Mucosa of stomach (tissue), 1 donor: ENCODE data around the gene KIAA1671.

Experiments used
- H3K27me3 ChIP-seq: one replicate; pipeline ENCODE4 v1.7.0; 2013; ENCODE audit warnings: mild to moderate bottlenecking, low read length; ENCODE audit not compliant: control insufficient read depth, insufficient read depth
- H3K36me3 ChIP-seq: one replicate; pipeline ENCODE4 v1.7.0; 2013; ENCODE audit warnings: low read length; ENCODE audit not compliant: control insufficient read depth, insufficient read depth
- H3K4me1 ChIP-seq: one replicate; pipeline ENCODE4 v1.7.0; 2013; ENCODE audit warnings: mild to moderate bottlenecking, low read length; ENCODE audit not compliant: control insufficient read depth, insufficient read depth
- H3K4me3 ChIP-seq: one replicate; pipeline ENCODE4 v1.7.0; 2013; ENCODE audit warnings: low read length
- H3K9ac ChIP-seq: one replicate; pipeline ENCODE4 v1.7.0; 2013; ENCODE audit warnings: mild to moderate bottlenecking, low read length, moderate library complexity
- H3K9me3 ChIP-seq: one replicate; pipeline ENCODE4 v1.7.0; 2013; ENCODE audit warnings: mild to moderate bottlenecking, low read length, moderate library complexity; ENCODE audit not compliant: control insufficient read depth
- donor health status: Pancreatic carcinoma.

The KIAA1671 gene

GRCh38 chr22:24989135-24989534, 36.6 kb downstream of the KIAA1671 start:
- H3K27me3 ChIP-seq, result no peaks in the 10 kb centered on the region
- H3K9ac ChIP-seq, result no peak overlapping the region
- H3K9me3 ChIP-seq, result no peaks in the 10 kb centered on the region
- peaks cover 49% of the 10 kb centered on the region for H3K4me1 ChIP-seq
- H3K4me3 ChIP-seq, result no peak overlapping the region
- no peaks in the 10 kb centered on the region for H3K36me3 ChIP-seq

GRCh38 chr22:24989541-24989951, 37.0 kb downstream of the KIAA1671 start:
- Histone ChIP-seq H3K9ac (no peak overlapping the region), H3K9me3 (no peaks in the 10 kb centered on the region), H3K4me1 (peaks cover 52% of the 10 kb centered on the region), H3K36me3 (no peaks in the 10 kb centered on the region), H3K27me3 (no peaks in the 10 kb centered on the region), H3K4me3 (no peak overlapping the region)

GRCh38 chr22:24990344-24990905, 37.9 kb downstream of the KIAA1671 start:
- H3K4me1 ChIP-seq, result peaks cover 57% of the 10 kb centered on the region
- H3K4me3 ChIP-seq, result no peak overlapping the region
- H3K9me3 ChIP-seq, result no peaks in the 10 kb centered on the region
- H3K9ac ChIP-seq, result no peak overlapping the region
- no peaks in the 10 kb centered on the region for H3K36me3 ChIP-seq
- H3K27me3 ChIP-seq, result no peaks in the 10 kb centered on the region

GRCh38 chr22:24992946-24993345, 40.4 kb downstream of the KIAA1671 start:
- Histone ChIP-seq H3K9ac (no peak overlapping the region), H3K4me1 (peaks cover 76% of the 10 kb centered on the region), H3K27me3 (no peaks in the 10 kb centered on the region), H3K36me3 (no peaks in the 10 kb centered on the region), H3K9me3 (no peaks in the 10 kb centered on the region), H3K4me3 (no peak overlapping the region)

GRCh38 chr22:24994070-24994763, 41.7 kb downstream of the KIAA1671 start:
- Histone ChIP-seq H3K27me3 (no peaks in the 10 kb centered on the region), H3K4me3 (no peak overlapping the region), H3K9ac (peak overlapping the region; percentile 61), H3K36me3 (no peaks in the 10 kb centered on the region), H3K9me3 (no peaks in the 10 kb centered on the region), H3K4me1 (peaks cover 70% of the 10 kb centered on the region)

- no peak overlapping the region for H3K4me3 ChIP-seq
- peaks cover 58% of the 10 kb centered on the region for H3K4me1 ChIP-seq
- no peaks in the 10 kb centered on the region for H3K9me3 ChIP-seq
- H3K36me3 ChIP-seq, result no peaks in the 10 kb centered on the region
- H3K9ac ChIP-seq, result no peak overlapping the region
- no peaks in the 10 kb centered on the region for H3K27me3 ChIP-seq
Observed at GRCh38 chr22:24995649-24996180, 43.2 kb downstream of the KIAA1671 start.

- Histone ChIP-seq H3K27me3 (no peaks in the 10 kb centered on the region), H3K9me3 (no peaks in the 10 kb centered on the region), H3K4me1 (peaks cover 50% of the 10 kb centered on the region), H3K9ac (peak overlapping the region; percentile 26), H3K36me3 (no peaks in the 10 kb centered on the region), H3K4me3 (no peak overlapping the region)
Observed at GRCh38 chr22:24996420-24996952, 44.0 kb downstream of the KIAA1671 start.

GRCh38 chr22:24997023-24997422, 44.5 kb downstream of the KIAA1671 start:
- Histone ChIP-seq H3K9ac (no peak overlapping the region), H3K4me3 (no peak overlapping the region), H3K9me3 (no peaks in the 10 kb centered on the region), H3K36me3 (no peaks in the 10 kb centered on the region), H3K4me1 (peaks cover 44% of the 10 kb centered on the region), H3K27me3 (no peaks in the 10 kb centered on the region)

GRCh38 chr22:25000686-25001085, 48.2 kb downstream of the KIAA1671 start:
- H3K9me3 ChIP-seq, result no peaks in the 10 kb centered on the region
- H3K4me1 ChIP-seq, result peaks cover 16% of the 10 kb centered on the region
- H3K4me3 ChIP-seq, result no peak overlapping the region
- no peak overlapping the region for H3K9ac ChIP-seq
- no peaks in the 10 kb centered on the region for H3K36me3 ChIP-seq
- no peaks in the 10 kb centered on the region for H3K27me3 ChIP-seq

GRCh38 chr22:25002241-25002985, 49.9 kb downstream of the KIAA1671 start:
- no peaks in the 10 kb centered on the region for H3K9me3 ChIP-seq
- no peaks in the 10 kb centered on the region for H3K36me3 ChIP-seq
- H3K27me3 ChIP-seq, result no peaks in the 10 kb centered on the region
- no peaks in the 10 kb centered on the region for H3K4me1 ChIP-seq
- H3K9ac ChIP-seq, result no peak overlapping the region
- no peak overlapping the region for H3K4me3 ChIP-seq

- Histone ChIP-seq H3K4me3 (no peak overlapping the region), H3K27me3 (no peaks in the 10 kb centered on the region), H3K4me1 (no peaks in the 10 kb centered on the region), H3K9me3 (no peaks in the 10 kb centered on the region), H3K9ac (no peak overlapping the region), H3K36me3 (no peaks in the 10 kb centered on the region)
Observed at GRCh38 chr22:25006354-25006753, 53.8 kb downstream of the KIAA1671 start.
